Effector memory CD4-positive, alpha-beta T cell (primary cell): ENCODE data around the gene GIMAP1.

Source experiments
- DNase-seq, 3 donors: peaks; one replicate each; pipeline ENCODE4 v3.0.0-alpha.2; 2020
- H3K27ac ChIP-seq: 2 replicates; pipeline ENCODE4 v1.7.0; 2013; ENCODE audit warnings: mild to moderate bottlenecking, low read length, moderate library complexity; ENCODE audit not compliant: insufficient read depth, poor library complexity, severe bottlenecking
- H3K27me3 ChIP-seq: replicated peaks from 2 replicates; pipeline ENCODE4 v1.7.0; 2013; ENCODE audit warnings: mild to moderate bottlenecking, low read length; ENCODE audit not compliant: insufficient read depth, control insufficient read depth, poor library complexity, severe bottlenecking
- H3K36me3 ChIP-seq: 2 replicates; pipeline ENCODE4 v1.7.0; 2013; ENCODE audit warnings: mild to moderate bottlenecking, low read length, moderate library complexity; ENCODE audit not compliant: control insufficient read depth, insufficient read depth
- H3K4me1 ChIP-seq: 2 replicates; pipeline ENCODE4 v1.7.0; 2013; ENCODE audit warnings: low read length, mild to moderate bottlenecking; ENCODE audit not compliant: control insufficient read depth, insufficient read depth, poor library complexity, severe bottlenecking
- H3K4me3 ChIP-seq: 2 replicates; pipeline ENCODE4 v1.7.0; 2013; ENCODE audit warnings: low read length, low read depth, mild to moderate bottlenecking; ENCODE audit not compliant: insufficient read depth, poor library complexity, severe bottlenecking
- H3K9me3 ChIP-seq: 2 replicates; pipeline ENCODE4 v1.7.0; 2013; ENCODE audit warnings: mild to moderate bottlenecking, low read length, moderate library complexity; ENCODE audit not compliant: control insufficient read depth

The GIMAP1 gene

GRCh38 chr7:150756858-150757257 is 40.4 kb downstream of the GIMAP1 start:
- Histone ChIP-seq H3K27me3 (no peaks in the 10 kb centered on the region), H3K36me3 (no peaks in the 10 kb centered on the region), H3K4me3 (peak overlapping the region; percentile 23), H3K9me3 (no peaks in the 10 kb centered on the region), H3K27ac (peak overlapping the region; percentile 88), H3K4me1 (peaks cover 30% of the 10 kb centered on the region)
- DNase-seq = no peak

- Histone ChIP-seq H3K27me3 (no peaks in the 10 kb centered on the region), H3K4me3 (no peak overlapping the region), H3K4me1 (peaks cover 22% of the 10 kb centered on the region), H3K27ac (no peak overlapping the region), H3K36me3 (no peaks in the 10 kb centered on the region), H3K9me3 (no peaks in the 10 kb centered on the region)
- no peak for DNase-seq
These were observed 43.1 kb downstream of the GIMAP1 start for GRCh38 chr7:150759479-150759878.

- no peak for DNase-seq
- no peaks in the 10 kb centered on the region for H3K27me3 ChIP-seq
- H3K9me3 ChIP-seq = no peaks in the 10 kb centered on the region
- no peak overlapping the region for H3K27ac ChIP-seq
- no peaks in the 10 kb centered on the region for H3K4me1 ChIP-seq
- no peak overlapping the region for H3K4me3 ChIP-seq
- H3K36me3 ChIP-seq = no peaks in the 10 kb centered on the region
These were observed 49.9 kb downstream of the GIMAP1 start for GRCh38 chr7:150766334-150766709.

- H3K27ac ChIP-seq = no peak overlapping the region
- no peaks in the 10 kb centered on the region for H3K36me3 ChIP-seq
- no peak overlapping the region for H3K4me3 ChIP-seq
- no peak for DNase-seq
- H3K9me3 ChIP-seq = no peaks in the 10 kb centered on the region
- H3K4me1 ChIP-seq = no peaks in the 10 kb centered on the region
- no peaks in the 10 kb centered on the region for H3K27me3 ChIP-seq
These were observed 53.4 kb downstream of the GIMAP1 start for GRCh38 chr7:150769768-150770167.
